Kidney (tissue), 14 donors: ENCODE measurements around the gene AHCY. TPM values are rescaled to one million over a fixed set of nuclear protein-coding genes. Genes with fewer than 3 reads are reported as not detected.

Experiments used
- DNase-seq, 5 donors: peaks; one replicate each; pipeline ENCODE4 v3.0.0-alpha.2; 2013 to 2020
- FAIRE-seq: peaks from 2 replicates; lab custom pipeline; 2012; peaks lifted over from hg19 to GRCh38; lab: Jason Lieb, UNC
- H3K27ac ChIP-seq, 2 donors: one replicate each; pipeline ENCODE4 v1.7.0; 2013; ENCODE audit warnings: low read depth in 2 of 2, low read length in 2 of 2, inconsistent platforms in 1 of 2
- H3K27me3 ChIP-seq: one replicate; pipeline ENCODE4 v1.7.1; 2013; ENCODE audit warnings: low read length, inconsistent platforms; ENCODE audit not compliant: control insufficient read depth, insufficient read depth
- H3K36me3 ChIP-seq, 3 donors: one replicate each; pipeline versions ENCODE4 v1.7.0 to v1.7.1; 2013; ENCODE audit warnings: low read length in 3 of 3, control low read depth in 1 of 3, inconsistent platforms in 1 of 3; ENCODE audit not compliant: insufficient read depth in 3 of 3, control insufficient read depth in 2 of 3
- H3K4me1 ChIP-seq, 3 donors: one replicate each; pipeline versions ENCODE4 v1.7.0 to v1.7.1; 2013; ENCODE audit warnings: low read length in 3 of 3, inconsistent platforms in 1 of 3, low read depth in 1 of 3; ENCODE audit not compliant: control insufficient read depth in 2 of 3, insufficient read depth in 2 of 3
- H3K4me3 ChIP-seq, 3 donors: one replicate each; pipeline versions ENCODE4 v1.7.0 to v1.8.1; 2013; ENCODE audit warnings: low read length in 3 of 3, control low read depth in 1 of 3, inconsistent platforms in 1 of 3
- H3K9ac ChIP-seq, 3 donors: one replicate each; pipeline versions ENCODE4 v1.7.0 to v1.7.1; 2013; ENCODE audit warnings: low read length in 3 of 3, control low read depth in 1 of 3, inconsistent platforms in 1 of 3
- H3K9me3 ChIP-seq, 3 donors: one replicate each; pipeline versions ENCODE4 v1.7.0 to v1.7.1; 2013; ENCODE audit warnings: low read length in 3 of 3, control low read depth in 1 of 3, inconsistent platforms in 1 of 3; ENCODE audit not compliant: control insufficient read depth in 2 of 3, insufficient read depth in 1 of 3
- CTCF ChIP-seq: IDR thresholded peaks from 3 replicates; pipeline ENCODE4 v1.5.1; 2012; ENCODE audit warnings: mild to moderate bottlenecking, moderate library complexity, borderline replicate concordance; ENCODE audit not compliant: insufficient read depth; ENCODE audit errors: extremely low read depth
- intact Hi-C: fragments of 100-400 bp; cut with DNase I; formaldehyde crosslinking; loops from one replicate; pipeline ENCODE4 v1.11.1; 2022
- polyA plus RNA-seq: library from polyadenylated mRNA; stranded (reverse); fragments of 350-450 nt; fragmentation: Illumina TruSeq; extraction: RNeasy Lipid Tissue Mini Kit (QIAGEN cat#74804); gene quantifications from one replicate; pipeline ENCODE4 v1.2.3, GENCODE V29; 2014; ENCODE audit warnings: low read depth, low replicate concordance; ENCODE audit not compliant: insufficient read depth
- total RNA-seq: library from RNA; stranded (reverse); fragmentation: NEBNext Ultra II Directional; extraction: Animal tissue kit (Norgen Biotek cat#: 25700); gene quantifications from one replicate; pipeline ENCODE4 v1.2.1, GENCODE V29; 2021
- donor health status: control.
- donor health status: control.
- donor health status: control.
- donor health status: control.
- donor health status: control.
- donor health status: DM: yes; HTN: yes; CAD: no.
- donor health status: Normal renal cell carcinoma (clear cell type).

Gene AHCY
- total and polyA plus RNA-seq, 2 donors from 2014 or later = 70.3 to 144 TPM

GRCh38 chr20:34262488-34263288 is 40.5 kb downstream of the AHCY start:
- no peaks in the 10 kb centered on the region for H3K9me3 ChIP-seq
- peak overlapping the region in 2 of 3 donors; percentile 8 to 9 for H3K4me3 ChIP-seq
- TF ChIP-seq CTCF = no peak
- DNase-seq = no peak
- no peaks in the 10 kb centered on the region for H3K27me3 ChIP-seq
- peaks cover 0 to 5% (median 0%) of the 10 kb centered on the region in 3 donors for H3K4me1 ChIP-seq
- H3K9ac ChIP-seq = peak overlapping the region in 1 of 3 donors; percentile 15
- H3K27ac ChIP-seq = peak overlapping the region in 1 of 2 donors; percentile 3
- no peaks in the 10 kb centered on the region for H3K36me3 ChIP-seq
- intact Hi-C loops = no loop called here
- FAIRE-seq = no peak

- intact Hi-C loops = no loop called here
- no peaks in the 10 kb centered on the region for H3K27me3 ChIP-seq
- no peak for DNase-seq
- no peak overlapping the region for H3K27ac ChIP-seq
- no peak for TF ChIP-seq CTCF
- H3K4me1 ChIP-seq = peaks cover 0 to 5% (median 0%) of the 10 kb centered on the region in 3 donors
- no peak overlapping the region for H3K9ac ChIP-seq
- no peaks in the 10 kb centered on the region for H3K9me3 ChIP-seq
- no peak for FAIRE-seq
- H3K36me3 ChIP-seq = no peaks in the 10 kb centered on the region
- no peak overlapping the region for H3K4me3 ChIP-seq
These were observed 42.8 kb downstream of the AHCY start for GRCh38 chr20:34260208-34260942.

GRCh38 chr20:34256629-34257124 is 46.5 kb downstream of the AHCY start:
- TF ChIP-seq CTCF = no peak
- Histone ChIP-seq H3K9ac (no peak overlapping the region), H3K4me3 (no peak overlapping the region), H3K9me3 (no peaks in the 10 kb centered on the region), H3K27ac (no peak overlapping the region), H3K36me3 (no peaks in the 10 kb centered on the region), H3K27me3 (no peaks in the 10 kb centered on the region), H3K4me1 (no peaks in the 10 kb centered on the region)
- FAIRE-seq (no peak), DNase-seq (no peak)
- intact Hi-C loops = no loop called here
